ENCODE measurements around the gene CHST2.

- TF ChIP-seq CTCF (IDR thresholded peaks at IDR 0.05), result no peak
- TF ChIP-seq POLR2A (IDR thresholded peaks at IDR 0.05), result no peak
Measured at GRCh38 chr3:143122608-143123352, 3.2 kb downstream of the CHST2 start.
